ENCODE results near the gene KDM7A.

- no peak for TF ChIP-seq EP300 (IDR thresholded peaks at IDR 0.05)
- no peak for TF ChIP-seq CTCF (IDR thresholded peaks at IDR 0.05)
- no peak for TF ChIP-seq POLR2A (IDR thresholded peaks at IDR 0.05)
These were observed 32.8 kb downstream of the KDM7A start for GRCh38 chr7:140143997-140144396.

All from upper lobe of left lung (tissue), 4 donors.